ENCODE results near the gene TNFAIP8L1. TPM values are rescaled to one million over a fixed set of nuclear protein-coding genes. Genes with fewer than 3 reads are reported as not detected.

Gene TNFAIP8L1
- total RNA-seq, 4 donors from 2014 or later = 1.5 to 7.0 (median 2.1) TPM

GRCh38 chr19:4618019-4618418 lies 21.3 kb upstream of the TNFAIP8L1 start:
- TF ChIP-seq, protein P1, sequence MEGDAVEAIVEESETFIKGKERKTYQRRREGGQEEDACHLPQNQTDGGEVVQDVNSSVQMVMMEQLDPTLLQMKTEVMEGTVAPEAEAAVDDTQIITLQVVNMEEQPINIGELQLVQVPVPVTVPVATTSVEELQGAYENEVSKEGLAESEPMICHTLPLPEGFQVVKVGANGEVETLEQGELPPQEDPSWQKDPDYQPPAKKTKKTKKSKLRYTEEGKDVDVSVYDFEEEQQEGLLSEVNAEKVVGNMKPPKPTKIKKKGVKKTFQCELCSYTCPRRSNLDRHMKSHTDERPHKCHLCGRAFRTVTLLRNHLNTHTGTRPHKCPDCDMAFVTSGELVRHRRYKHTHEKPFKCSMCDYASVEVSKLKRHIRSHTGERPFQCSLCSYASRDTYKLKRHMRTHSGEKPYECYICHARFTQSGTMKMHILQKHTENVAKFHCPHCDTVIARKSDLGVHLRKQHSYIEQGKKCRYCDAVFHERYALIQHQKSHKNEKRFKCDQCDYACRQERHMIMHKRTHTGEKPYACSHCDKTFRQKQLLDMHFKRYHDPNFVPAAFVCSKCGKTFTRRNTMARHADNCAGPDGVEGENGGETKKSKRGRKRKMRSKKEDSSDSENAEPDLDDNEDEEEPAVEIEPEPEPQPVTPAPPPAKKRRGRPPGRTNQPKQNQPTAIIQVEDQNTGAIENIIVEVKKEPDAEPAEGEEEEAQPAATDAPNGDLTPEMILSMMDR (IDR thresholded peaks at IDR 0.05; ENCODE audit: low read depth) = no peak

- TF ChIP-seq, protein P1 (IDR thresholded peaks at IDR 0.05; ENCODE audit: low read depth) = no peak
These were observed 19.5 kb upstream of the TNFAIP8L1 start for GRCh38 chr19:4619668-4620294.

- TF ChIP-seq, protein P1 (IDR thresholded peaks at IDR 0.05; ENCODE audit: low read depth) = no peak
These were observed 18.6 kb upstream of the TNFAIP8L1 start for GRCh38 chr19:4620675-4621074.

DNA sequence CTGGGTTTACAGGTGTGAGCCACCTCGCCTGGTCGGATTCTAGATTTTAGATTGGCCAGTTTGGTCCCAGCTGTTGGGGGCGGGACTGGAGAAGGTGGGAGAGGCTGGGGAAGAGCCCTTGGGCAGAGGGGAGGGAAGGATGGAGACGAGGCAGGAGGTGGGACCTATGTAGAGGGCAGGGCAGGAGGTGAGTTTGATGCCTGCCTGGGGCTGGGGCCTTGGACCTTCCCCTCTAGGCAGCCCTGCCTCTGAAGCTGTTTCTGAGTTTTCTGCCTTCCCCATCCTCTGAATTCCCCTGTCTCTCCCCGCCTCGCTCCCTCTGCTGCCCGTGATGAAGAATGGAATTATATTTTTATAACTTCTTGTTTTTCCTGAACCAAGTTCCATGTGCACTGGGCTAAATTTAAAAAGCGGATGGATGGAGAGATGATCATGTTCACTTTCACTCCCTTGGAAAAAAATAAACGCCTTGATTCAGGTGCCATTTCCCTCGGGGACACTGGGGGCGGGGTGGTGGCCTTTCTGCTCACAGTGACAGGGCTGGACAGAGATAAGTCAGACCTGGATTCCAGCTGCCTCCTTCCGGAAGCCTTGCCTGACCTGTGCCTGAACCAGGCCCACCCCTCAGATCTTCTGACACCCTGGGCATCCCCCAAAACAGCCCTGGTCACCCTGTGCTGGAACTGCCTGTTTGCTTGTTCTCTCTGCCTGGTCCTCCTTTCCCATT lies 16.5 kb upstream of the TNFAIP8L1 start:
- TF ChIP-seq, protein P1 (IDR thresholded peaks at IDR 0.05; ENCODE audit: low read depth) = no peak

- TF ChIP-seq, protein P1 (IDR thresholded peaks at IDR 0.05; ENCODE audit: low read depth) = no peak
These were observed 15.0 kb upstream of the TNFAIP8L1 start for GRCh38 chr19:4624301-4624700.

GRCh38 chr19:4624733-4625362 lies 14.5 kb upstream of the TNFAIP8L1 start:
- TF ChIP-seq, protein P1 (IDR thresholded peaks at IDR 0.05; ENCODE audit: low read depth) = no peak

Measured in subcutaneous adipose tissue (tissue), 4 donors.